ENCODE measurements around the gene SORCS3.

GRCh38 chr10:105029286-105029685 is 388.2 kb downstream of the SORCS3 start:
- TF ChIP-seq EZH2 (IDR thresholded peaks at IDR 0.05; ENCODE audit: insufficient read depth, poor library complexity, severe bottlenecking) (no peak), EZH2phosphoT487 (IDR thresholded peaks at IDR 0.05; ENCODE audit: insufficient read depth, low read depth) (no peak)
